ENCODE data around the gene EIF4G3. TPM values are rescaled to one million over a fixed set of nuclear protein-coding genes. Genes with fewer than 3 reads are reported as not detected.

Gene EIF4G3
- total RNA-seq, 1 experiment from 2014 or later = 86.8 TPM

- POLR2A ChIA-PET (ENCODE audit: low non-redundant PET) = no interaction called here
- no peaks in the 10 kb centered on the region for H3K27me3 ChIP-seq (replicated peaks; ENCODE audit: insufficient read depth, low read depth, low read length, poor library complexity)
- no peak overlapping the region for H3K4me3 ChIP-seq (ENCODE audit: low read depth, low read length, poor library complexity, severe bottlenecking)
- no peak for TF ChIP-seq EZH2 (IDR thresholded peaks at IDR 0.05; ENCODE audit: borderline replicate concordance, low read depth, low read length, poor library complexity, severe bottlenecking)
- TF ChIP-seq CTCF (conservative IDR thresholded peaks at IDR 0.05; ENCODE audit: low read depth, low read length) = no peak
- DNase-seq (ENCODE audit: low spot score) = no peak
- intact Hi-C loops (cut with micrococcal nuclease; ENCODE audit: unreplicated experiment) = no loop called here
- peaks cover 13% of the 10 kb centered on the region for H3K4me1 ChIP-seq (ENCODE audit: insufficient read depth, low read length, poor library complexity, severe bottlenecking)
- CTCF ChIA-PET = no interaction called here
- BruUV-seq (replicated peaks) = no TSS peak
- no peaks in the 10 kb centered on the region for H3K36me3 ChIP-seq (ENCODE audit: insufficient read depth, low read length, poor library complexity, severe bottlenecking)
- H3K27ac ChIP-seq (ENCODE audit: low read depth, low read length, poor library complexity, severe bottlenecking) = no peak overlapping the region
- H3K9me3 ChIP-seq (ENCODE audit: low read depth, low read length, poor library complexity, severe bottlenecking) = no peaks in the 10 kb centered on the region
Measured at GRCh38 chr1:20993716-20994575, 182.8 kb downstream of the EIF4G3 start.

DNA sequence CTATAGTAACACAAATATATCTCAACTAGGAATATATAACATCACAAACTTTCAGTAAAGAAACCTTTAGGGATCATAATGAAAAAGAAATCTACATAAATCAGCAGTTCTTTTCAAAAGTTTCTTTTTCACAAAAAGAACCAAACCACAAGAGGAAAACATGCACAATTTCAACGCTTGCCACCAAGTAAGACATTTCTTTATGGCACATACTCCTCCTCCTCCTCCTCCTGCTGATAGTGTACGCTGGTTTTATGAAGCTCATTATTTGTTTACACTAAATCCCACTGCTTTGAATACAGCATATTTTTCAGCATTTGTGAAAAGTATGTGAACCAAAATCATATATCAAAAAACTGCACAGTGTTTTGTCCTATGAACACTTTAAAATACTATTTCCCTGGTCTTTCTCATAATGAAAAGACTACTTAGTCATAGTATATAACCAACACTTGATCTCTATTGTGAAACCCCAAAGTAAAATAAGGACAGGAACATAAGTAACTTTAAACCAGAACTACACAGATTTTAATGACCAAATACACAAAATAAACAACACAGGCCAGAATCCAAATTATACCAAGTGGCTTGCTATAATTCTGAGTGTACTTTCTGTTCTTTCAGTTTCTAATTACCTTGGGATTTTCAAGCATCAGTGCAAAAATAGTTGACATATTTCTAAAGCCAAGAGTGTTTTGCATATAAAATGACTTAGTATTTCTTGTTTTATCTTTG is 184.2 kb downstream of the EIF4G3 start:
- ChIA-PET CTCF (no interaction called here), POLR2A (ENCODE audit: low non-redundant PET) (no interaction called here)
- Histone ChIP-seq H3K36me3 (ENCODE audit: insufficient read depth, low read length, poor library complexity, severe bottlenecking) (no peaks in the 10 kb centered on the region), H3K4me1 (ENCODE audit: insufficient read depth, low read length, poor library complexity, severe bottlenecking) (peaks cover 6% of the 10 kb centered on the region), H3K4me3 (ENCODE audit: low read depth, low read length, poor library complexity, severe bottlenecking) (no peak overlapping the region), H3K9me3 (ENCODE audit: low read depth, low read length, poor library complexity, severe bottlenecking) (no peaks in the 10 kb centered on the region), H3K27me3 (replicated peaks; ENCODE audit: insufficient read depth, low read depth, low read length, poor library complexity) (no peaks in the 10 kb centered on the region), H3K27ac (ENCODE audit: low read depth, low read length, poor library complexity, severe bottlenecking) (no peak overlapping the region)
- no peak for TF ChIP-seq CTCF (conservative IDR thresholded peaks at IDR 0.05; ENCODE audit: low read depth, low read length)
- TF ChIP-seq EZH2 (IDR thresholded peaks at IDR 0.05; ENCODE audit: borderline replicate concordance, low read depth, low read length, poor library complexity, severe bottlenecking) = no peak
- DNase-seq (ENCODE audit: low spot score) = no peak
- BruUV-seq (replicated peaks) = no TSS peak
- intact Hi-C loops (cut with micrococcal nuclease; ENCODE audit: unreplicated experiment) = no loop called here

GRCh38 chr1:20988943-20989342 is 187.8 kb downstream of the EIF4G3 start:
- no peak for DNase-seq (ENCODE audit: low spot score)
- TF ChIP-seq EZH2 (IDR thresholded peaks at IDR 0.05; ENCODE audit: borderline replicate concordance, low read depth, low read length, poor library complexity, severe bottlenecking) (no peak), CTCF (conservative IDR thresholded peaks at IDR 0.05; ENCODE audit: low read depth, low read length) (no peak)
- peaks cover 9% of the 10 kb centered on the region for H3K4me1 ChIP-seq (ENCODE audit: insufficient read depth, low read length, poor library complexity, severe bottlenecking)
- H3K27ac ChIP-seq (ENCODE audit: low read depth, low read length, poor library complexity, severe bottlenecking) = no peak overlapping the region
- H3K27me3 ChIP-seq (replicated peaks; ENCODE audit: insufficient read depth, low read depth, low read length, poor library complexity) = no peaks in the 10 kb centered on the region
- H3K36me3 ChIP-seq (ENCODE audit: insufficient read depth, low read length, poor library complexity, severe bottlenecking) = no peaks in the 10 kb centered on the region
- no peak overlapping the region for H3K4me3 ChIP-seq (ENCODE audit: low read depth, low read length, poor library complexity, severe bottlenecking)
- ChIA-PET POLR2A (ENCODE audit: low non-redundant PET) (no interaction called here), CTCF (interaction anchor here (0.7 kb wide), 1 partner anchor 1596 kb away, joined by 6 read pairs; no protein-coding TSS in a partner anchor)
- intact Hi-C loops (cut with micrococcal nuclease; ENCODE audit: unreplicated experiment) = no loop called here
- BruUV-seq (replicated peaks) = no TSS peak
- H3K9me3 ChIP-seq (ENCODE audit: low read depth, low read length, poor library complexity, severe bottlenecking) = no peaks in the 10 kb centered on the region

All from A673 (cell line).